Measurements from ENCODE around the gene TUBB2A.

Gene TUBB2A

DNA sequence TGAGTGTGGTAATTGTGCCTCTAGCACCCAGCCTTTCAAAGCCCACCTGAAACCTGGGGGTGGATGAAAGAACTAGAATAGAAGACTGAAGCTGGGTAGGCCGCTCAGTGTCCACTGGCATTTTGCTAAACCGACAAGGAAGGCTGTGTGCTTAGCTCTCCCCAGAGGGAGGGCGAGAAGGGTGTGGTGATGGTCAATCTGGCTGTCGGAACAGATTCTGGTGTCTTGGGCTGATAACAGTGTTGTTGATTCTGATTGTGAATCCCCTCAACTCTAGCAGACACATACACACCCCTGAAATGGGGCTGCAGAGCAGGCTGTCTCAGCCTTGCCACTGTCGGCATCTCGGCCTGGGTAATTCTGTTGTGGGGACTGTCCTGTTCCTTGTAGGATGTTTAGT lies 43.0 kb downstream of the TUBB2A start:
- DNase-seq: no peak

DNA sequence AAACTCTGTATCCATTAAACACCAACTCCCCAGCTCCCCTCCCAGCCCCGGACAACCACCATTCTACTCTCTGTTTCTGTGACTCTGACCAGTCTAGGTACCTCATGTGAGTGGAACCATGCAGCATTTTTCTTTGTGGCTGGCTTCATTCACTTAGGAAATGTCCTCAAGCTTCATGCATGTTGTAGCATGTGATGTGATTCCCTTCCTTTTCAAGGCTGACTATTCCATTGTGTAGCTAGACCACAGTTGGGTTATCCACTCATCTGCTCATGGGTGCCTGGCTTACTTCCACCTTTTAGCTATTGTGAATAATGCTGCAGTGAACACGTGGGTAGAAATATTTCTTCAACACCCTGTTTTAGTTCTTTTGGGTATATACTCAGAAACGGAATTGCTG lies 47.6 kb downstream of the TUBB2A start:
- DNase-seq: no peak

GRCh38 chr6:3108746-3109414 lies 48.5 kb downstream of the TUBB2A start:
- no peak for DNase-seq
